HFF-Myc (cell line): ENCODE data around the gene PRLHR.

ENCODE experiments used
- DNase-seq: peaks from one replicate; pipeline ENCODE4 v3.0.0-alpha.2; 2011; ENCODE audit warnings: low read depth; ENCODE audit errors: extremely low read depth
- H3K4me3 ChIP-seq: replicated peaks from 2 replicates; pipeline ENCODE4 v1.5.1; 2011; ENCODE audit warnings: low read depth, mild to moderate bottlenecking, control low read depth, low read length
- TF ChIP-seq, protein P1 (sequence below): IDR thresholded peaks from 2 replicates; pipeline ENCODE4 v1.5.1; 2012; ENCODE audit warnings: mild to moderate bottlenecking, low read depth, low read length, control low read depth; ENCODE audit errors: missing control alignments

Gene PRLHR

DNA sequence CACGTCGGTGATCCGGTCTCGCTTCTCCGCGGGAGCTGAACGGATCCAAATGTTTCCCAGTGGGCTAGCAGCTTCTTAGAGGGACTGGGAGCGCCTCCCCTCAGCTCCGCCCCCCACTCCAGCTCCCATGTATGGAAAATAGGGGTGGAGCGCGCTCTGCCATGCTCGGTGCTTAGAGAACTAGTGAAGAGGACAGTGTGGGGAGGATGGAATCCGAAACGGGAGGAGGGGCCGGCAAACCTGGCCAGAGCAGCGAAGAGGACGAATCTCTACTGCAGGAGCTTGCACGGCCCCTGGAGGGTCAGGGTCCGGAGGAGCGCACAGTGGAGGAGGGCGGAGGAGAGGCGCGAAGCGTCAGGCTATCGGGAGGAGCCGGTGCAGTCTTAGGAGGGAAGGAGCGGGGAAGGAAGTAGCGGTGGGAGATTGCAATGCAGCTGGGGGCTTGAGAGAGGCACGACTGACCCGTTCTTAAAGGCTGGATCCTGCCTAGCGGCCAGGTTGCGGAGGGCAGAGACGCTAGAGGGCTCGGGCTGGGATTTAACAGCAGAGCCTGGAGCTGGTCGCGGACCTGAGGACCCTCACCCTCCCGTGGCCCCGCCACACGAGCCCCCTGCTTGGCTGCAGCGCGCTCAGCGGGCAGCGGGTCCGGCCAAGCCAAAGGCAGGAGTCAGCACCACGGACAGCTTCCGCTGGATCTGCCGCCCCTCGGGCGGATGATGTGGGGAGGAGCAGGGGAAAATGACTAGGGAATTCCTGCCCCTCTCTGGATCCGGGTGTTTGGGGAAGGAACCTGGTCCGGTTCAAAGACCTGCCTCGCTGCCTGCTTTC lies at the start of gene PRLHR:
PRLHR (minus strand) TSS at position 51 of the 828 bp plus-strand sequence. CDS start 404 bp downstream, outside the sequence.
- DNase-seq = no peak
- TF ChIP-seq, protein P1, sequence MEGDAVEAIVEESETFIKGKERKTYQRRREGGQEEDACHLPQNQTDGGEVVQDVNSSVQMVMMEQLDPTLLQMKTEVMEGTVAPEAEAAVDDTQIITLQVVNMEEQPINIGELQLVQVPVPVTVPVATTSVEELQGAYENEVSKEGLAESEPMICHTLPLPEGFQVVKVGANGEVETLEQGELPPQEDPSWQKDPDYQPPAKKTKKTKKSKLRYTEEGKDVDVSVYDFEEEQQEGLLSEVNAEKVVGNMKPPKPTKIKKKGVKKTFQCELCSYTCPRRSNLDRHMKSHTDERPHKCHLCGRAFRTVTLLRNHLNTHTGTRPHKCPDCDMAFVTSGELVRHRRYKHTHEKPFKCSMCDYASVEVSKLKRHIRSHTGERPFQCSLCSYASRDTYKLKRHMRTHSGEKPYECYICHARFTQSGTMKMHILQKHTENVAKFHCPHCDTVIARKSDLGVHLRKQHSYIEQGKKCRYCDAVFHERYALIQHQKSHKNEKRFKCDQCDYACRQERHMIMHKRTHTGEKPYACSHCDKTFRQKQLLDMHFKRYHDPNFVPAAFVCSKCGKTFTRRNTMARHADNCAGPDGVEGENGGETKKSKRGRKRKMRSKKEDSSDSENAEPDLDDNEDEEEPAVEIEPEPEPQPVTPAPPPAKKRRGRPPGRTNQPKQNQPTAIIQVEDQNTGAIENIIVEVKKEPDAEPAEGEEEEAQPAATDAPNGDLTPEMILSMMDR = no peak
- H3K4me3 ChIP-seq = no peak within 1 kb of the TSS

DNA sequence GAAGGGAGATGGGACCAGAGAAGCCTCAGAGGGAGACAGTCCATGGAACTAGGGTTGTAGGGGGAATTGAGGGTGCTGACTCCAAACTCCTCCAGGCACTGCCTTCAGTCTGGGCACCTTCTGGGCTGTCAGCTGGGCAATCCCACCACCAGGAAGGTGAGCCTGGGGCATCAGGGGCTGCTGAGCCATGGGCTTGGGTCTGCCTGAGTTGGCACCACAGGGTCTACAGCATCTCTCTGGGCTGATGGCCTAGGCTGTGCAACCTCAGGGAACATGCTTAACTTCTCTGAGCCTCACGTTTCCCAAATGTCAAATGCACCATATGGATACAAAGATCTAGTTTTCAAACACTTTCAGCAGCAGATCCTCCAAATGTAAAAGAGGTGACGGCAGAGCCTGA lies 46.8 kb upstream of the PRLHR start:
- no peak overlapping the region for H3K4me3 ChIP-seq
- DNase-seq = no peak
- TF ChIP-seq, protein P1 = no peak

DNA sequence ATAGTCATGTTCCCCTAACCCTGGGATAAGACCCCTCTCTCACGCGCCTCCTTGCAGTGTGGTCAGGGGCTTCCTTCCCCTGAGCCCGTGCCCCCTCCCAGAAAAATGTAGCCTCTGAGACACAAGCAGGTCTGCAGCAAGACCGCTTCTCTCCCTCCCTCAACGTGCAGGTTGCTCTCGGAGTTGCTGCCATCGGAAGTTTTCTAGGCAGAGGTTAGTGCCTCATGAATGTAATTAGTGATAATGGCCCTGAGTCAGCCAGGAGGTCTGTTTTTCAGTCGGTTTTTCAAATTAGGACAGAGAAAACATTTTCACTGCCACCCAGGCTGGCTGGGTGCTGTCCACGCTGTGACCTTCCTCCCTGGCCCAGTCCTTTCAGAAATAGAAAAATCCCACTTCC lies 43.2 kb upstream of the PRLHR start:
- no peak overlapping the region for H3K4me3 ChIP-seq
- DNase-seq = no peak
- TF ChIP-seq, protein P1 = no peak

DNA sequence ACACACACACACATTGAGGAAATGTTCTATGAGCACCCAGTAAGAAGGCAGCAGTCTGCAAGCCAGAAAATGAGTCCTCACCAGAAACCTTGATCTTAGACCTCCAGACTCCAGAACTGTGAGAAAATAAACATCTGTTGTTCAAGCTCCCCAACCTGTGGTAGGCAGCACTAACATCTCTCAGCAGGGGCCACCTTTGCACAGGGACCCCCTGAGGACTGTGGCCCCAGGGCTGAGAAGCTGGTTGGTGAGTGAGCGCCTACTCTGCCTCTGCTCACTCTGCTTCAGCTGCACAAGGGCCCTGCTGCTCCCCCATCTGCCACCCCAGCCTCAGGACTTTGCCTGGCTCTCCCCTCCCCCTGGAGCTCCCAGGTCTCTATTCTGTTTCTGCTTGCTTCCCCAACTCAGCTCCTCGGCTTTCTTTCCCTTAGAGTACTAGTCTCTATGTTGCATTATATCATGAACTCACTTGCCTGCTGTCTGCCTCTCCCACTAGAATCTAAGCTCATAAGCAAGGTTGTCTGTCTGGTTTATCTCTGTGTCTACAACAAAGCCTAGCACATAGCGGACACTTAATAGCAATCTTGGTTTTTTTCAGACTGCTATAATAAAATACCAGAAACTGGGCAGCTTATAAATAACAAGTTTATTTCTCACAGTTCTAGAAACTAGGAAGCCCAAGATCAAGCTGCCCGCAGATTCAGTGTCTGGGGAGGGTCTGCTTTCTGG lies 40.4 kb upstream of the PRLHR start:
- TF ChIP-seq, protein P1 = no peak
- no peak for DNase-seq
- H3K4me3 ChIP-seq = no peak overlapping the region

DNA sequence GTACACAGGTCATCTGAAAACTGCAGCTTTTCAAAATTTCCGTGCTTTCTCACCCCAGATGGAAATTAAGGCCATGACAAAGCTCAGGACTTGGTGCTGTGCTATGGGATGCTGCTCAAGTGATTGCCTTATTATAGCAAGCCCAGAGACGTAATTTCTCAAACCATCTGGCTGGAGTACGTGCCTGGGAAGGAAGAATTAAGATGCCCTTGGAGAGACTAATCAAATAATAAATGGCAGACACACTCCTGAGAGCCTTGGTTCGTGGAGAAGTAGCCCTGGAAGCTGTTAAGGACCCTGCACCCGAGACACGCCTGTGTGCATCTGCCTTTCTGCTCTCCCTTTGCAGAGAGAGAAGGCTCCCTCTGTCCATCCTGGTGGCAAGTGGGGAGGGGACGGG lies 38.3 kb upstream of the PRLHR start:
- DNase-seq = no peak
- TF ChIP-seq, protein P1 = no peak

DNA sequence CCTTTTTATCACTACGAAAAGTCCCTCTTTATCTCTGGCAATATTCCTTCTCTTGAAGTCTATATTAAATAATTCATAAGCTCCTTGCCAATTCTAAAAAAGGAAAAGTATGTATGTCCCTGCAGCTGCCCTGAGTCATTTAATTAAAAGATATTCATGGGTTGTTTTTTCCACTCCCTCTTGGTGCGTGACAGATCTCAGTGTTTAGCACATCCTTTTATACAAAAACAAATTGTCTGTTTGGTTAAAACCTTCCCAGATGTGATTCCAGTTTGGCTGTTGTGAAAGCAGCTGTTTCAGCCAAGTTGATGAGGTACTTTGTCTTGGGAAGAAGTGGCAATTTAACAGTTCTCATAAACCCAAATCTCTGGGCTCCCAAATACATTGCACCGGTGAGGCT lies 33.8 kb upstream of the PRLHR start:
- no peak overlapping the region for H3K4me3 ChIP-seq
- no peak for DNase-seq
- TF ChIP-seq, protein P1 = no peak

More for the DNA sequence above, 38.3 kb upstream of the PRLHR start:
- H3K4me3 ChIP-seq = no peak overlapping the region
